ENCODE results near the gene CCDC92B.

GRCh38 chr17:2795441-2796163, 46.1 kb upstream of the CCDC92B start:
- TF ChIP-seq CTCF (IDR thresholded peaks at IDR 0.05) (no peak), POLR2AphosphoS5 (IDR thresholded peaks at IDR 0.05) (no peak), POLR2A (IDR thresholded peaks at IDR 0.05) (no peak)

Measured in stomach (tissue), 4 donors.